CD14-positive monocyte (primary cell): ENCODE data around the gene SGTB. TPM values are rescaled to one million over a fixed set of nuclear protein-coding genes. Genes with fewer than 3 reads are reported as not detected.

Source experiments
- DNase-seq, 3 donors: peaks; one replicate each; pipeline ENCODE4 v3.0.0-alpha.2; 2011 to 2022
- H2AFZ ChIP-seq: 2 replicates; pipeline ENCODE4 v1.6.0; 2012; ENCODE audit warnings: mild to moderate bottlenecking, low read depth, low read length, inconsistent platforms; ENCODE audit not compliant: insufficient read depth, poor library complexity, severe bottlenecking
- H3K27ac ChIP-seq, 2 donors: 1 replicate in 1 of 2; 2 replicates in 1 of 2; pipeline ENCODE4 v1.5.1; 2012 to 2013; ENCODE audit warnings: low read length in 2 of 2, control low read depth in 1 of 2, inconsistent platforms in 1 of 2, low read depth in 1 of 2, mild to moderate bottlenecking in 1 of 2
- H3K27me3 ChIP-seq, 2 donors: one replicate each; pipeline versions ENCODE4 v1.6.0 to v1.6.1; 2011 to 2013; ENCODE audit warnings: low read length in 2 of 2; ENCODE audit not compliant: control insufficient read depth in 2 of 2, insufficient read depth in 2 of 2
- H3K36me3 ChIP-seq, 2 donors: replicated peaks in 1 of 2; 1 replicate in 1 of 2; 2 replicates in 1 of 2; pipeline versions ENCODE4 v1.5.1 to v1.6.1; 2012 to 2013; ENCODE audit warnings: low read length in 2 of 2, control low read depth in 1 of 2, inconsistent platforms in 1 of 2, mild to moderate bottlenecking in 1 of 2; ENCODE audit not compliant: insufficient read depth in 2 of 2, control insufficient read depth in 1 of 2
- H3K4me1 ChIP-seq, 2 donors: 1 replicate in 1 of 2; 2 replicates in 1 of 2; pipeline versions ENCODE4 v1.5.1 to v1.6.1; 2012 to 2013; ENCODE audit warnings: low read length in 2 of 2, control low read depth in 1 of 2, inconsistent platforms in 1 of 2, mild to moderate bottlenecking in 1 of 2, moderate library complexity in 1 of 2; ENCODE audit not compliant: insufficient read depth in 2 of 2, control insufficient read depth in 1 of 2
- H3K4me2 ChIP-seq: replicated peaks from 2 replicates; pipeline ENCODE3; 2012; ENCODE audit warnings: low read length, moderate library complexity, mild to moderate bottlenecking; ENCODE audit not compliant: poor library complexity, severe bottlenecking; ENCODE audit errors: extremely low read depth
- H3K4me3 ChIP-seq, 3 experiments: fragments of 200-600 bp in 1 of 3; sonication (generic) in 1 of 3; replicated peaks in 1 of 3; 1 replicate in 2 of 3; 2 replicates in 1 of 3; pipeline ENCODE4 v1.5.1; 2011 to 2013; ENCODE audit warnings: low read length in 3 of 3, mild to moderate bottlenecking in 3 of 3, control low read depth in 2 of 3, low read depth in 2 of 3, inconsistent platforms in 1 of 3, moderate library complexity in 1 of 3
- H3K79me2 ChIP-seq: 2 replicates; pipeline ENCODE4 v1.6.0; 2012; ENCODE audit warnings: mild to moderate bottlenecking, control low read depth, inconsistent platforms, low read length, moderate library complexity; ENCODE audit not compliant: insufficient read depth
- H3K9ac ChIP-seq: 2 replicates; pipeline ENCODE4 v1.6.0; 2017; ENCODE audit warnings: low read length, mild to moderate bottlenecking; ENCODE audit not compliant: insufficient read depth, poor library complexity, severe bottlenecking
- H3K9me3 ChIP-seq, 2 donors: replicated peaks in 1 of 2; 1 replicate in 1 of 2; 2 replicates in 1 of 2; pipeline versions ENCODE4 v1.5.1 to v1.6.1; 2012 to 2013; ENCODE audit warnings: low read length in 2 of 2, control low read depth in 1 of 2; ENCODE audit not compliant: control insufficient read depth in 1 of 2, insufficient read depth in 1 of 2
- H4K20me1 ChIP-seq: 2 replicates; pipeline ENCODE4 v1.6.0; 2012; ENCODE audit warnings: mild to moderate bottlenecking, low read length, control low read depth, moderate library complexity; ENCODE audit not compliant: insufficient read depth
- H3K27ac Mint-ChIP-seq, 7 donors: one replicate each; pipeline ENCODE4 v1.8.0; 2020; ENCODE audit warnings: mild to moderate bottlenecking in 7 of 7, mixed read lengths in 7 of 7, moderate library complexity in 6 of 7, inconsistent platforms in 2 of 7
- H3K27me3 Mint-ChIP-seq, 3 donors: one replicate each; pipeline ENCODE4 v1.8.0; 2021 to 2022; ENCODE audit warnings: low read depth in 3 of 3, mild to moderate bottlenecking in 3 of 3, mixed read lengths in 3 of 3, moderate library complexity in 3 of 3, inconsistent platforms in 1 of 3
- H3K36me3 Mint-ChIP-seq, 2 donors: one replicate each; pipeline ENCODE4 v1.8.0; 2020; ENCODE audit warnings: mixed read lengths in 2 of 2, inconsistent platforms in 1 of 2, mild to moderate bottlenecking in 1 of 2
- H3K4me1 Mint-ChIP-seq: one replicate; pipeline ENCODE4 v1.8.0; 2020; ENCODE audit warnings: mild to moderate bottlenecking, mixed read lengths
- H3K4me3 Mint-ChIP-seq, 2 donors: one replicate each; pipeline ENCODE4 v1.8.0; 2020; ENCODE audit warnings: mild to moderate bottlenecking in 2 of 2, mixed read lengths in 2 of 2, moderate library complexity in 1 of 2
- H3K9me3 Mint-ChIP-seq, 7 donors: one replicate each; pipeline ENCODE4 v1.8.0; 2020 to 2022; ENCODE audit warnings: mixed read lengths in 7 of 7, mild to moderate bottlenecking in 6 of 7, moderate library complexity in 6 of 7, inconsistent platforms in 2 of 7
- WGBS: methylation state at CpG from one replicate; pipeline ENCODE4 v1.1.5; 2013; ENCODE audit warnings: missing lambda C conversion rate; ENCODE audit not compliant: insufficient coverage; 5-methylcytosine and 5-hydroxymethylcytosine counted together
- intact Hi-C, 2 donors: fragments of 100-400 bp; cut with micrococcal nuclease; formaldehyde crosslinking; loops; one replicate each; pipeline versions ENCODE4 v1.15.0 to v1.15.1; 2023
- polyA plus RNA-seq, 3 donors: library from polyadenylated mRNA; depleted of rRNA in 1 of 3; unstranded in 2 of 3; stranded (reverse) in 1 of 3; fragments of 300-500 nt in 2 of 3; fragments of >200 nt in 1 of 3; fragmentation: Illumina TruSeq in 2 of 3; gene quantifications; 1 replicate in 2 of 3; 2 replicates in 1 of 3; pipeline ENCODE4 v1.2.3, GENCODE V29; 2012 to 2021
- TF ChIP-seq, protein P1 (sequence below): fragments of 200-600 bp; IDR thresholded peaks from one replicate; pipeline ENCODE4 v1.8.0; 2022; ENCODE audit warnings: antibody characterized with exemption, mild to moderate bottlenecking

SGTB gene
- polyA plus RNA-seq, 3 donors = 7.4 to 16.5 (median 7.6) TPM

DNA sequence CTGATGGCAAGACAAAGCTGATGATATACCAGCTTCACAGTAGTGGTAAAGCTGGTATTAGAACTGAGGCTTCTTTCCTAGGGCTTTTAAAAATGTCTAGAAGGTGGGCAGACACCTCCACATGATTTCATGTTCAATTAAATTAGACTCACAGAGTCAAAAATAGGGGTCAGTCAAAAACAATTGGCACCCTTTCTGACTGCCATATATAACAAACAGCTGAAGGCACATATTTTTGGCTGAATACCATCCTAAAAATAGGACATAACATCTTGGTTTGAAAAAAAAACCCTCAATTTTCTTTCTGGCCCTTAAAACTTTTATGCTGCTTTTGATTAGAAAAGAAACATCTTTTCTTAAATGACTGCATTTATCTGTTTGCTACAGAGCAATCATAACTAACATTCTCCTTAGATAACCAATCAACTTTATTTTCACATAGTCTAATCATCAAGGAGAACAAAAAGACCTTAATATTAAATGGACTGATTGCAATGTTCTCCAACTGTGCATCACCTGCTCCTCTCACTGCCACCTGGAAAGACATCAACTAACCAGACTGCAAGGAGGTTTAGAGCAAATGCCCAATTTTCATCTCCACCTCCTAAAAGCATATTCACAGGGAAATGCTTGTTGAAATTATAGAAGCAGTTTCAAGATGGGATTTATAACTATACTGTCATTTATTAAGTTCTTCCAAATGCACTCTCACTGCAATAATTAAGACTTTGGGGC is 3.2 kb downstream of the SGTB start:
- Histone ChIP-seq H3K4me3 (no peak overlapping the region), H3K36me3 (peaks cover 23 to 54% of the 10 kb centered on the region in 2 donors), H3K4me1 (peaks cover 20 to 33% of the 10 kb centered on the region in 2 donors), H3K9me3 (no peaks in the 10 kb centered on the region), H3K4me2 (no peak overlapping the region), H3K79me2 (peaks cover 49% of the 10 kb centered on the region), H3K9ac (no peak overlapping the region), H2AFZ (no peak overlapping the region), H4K20me1 (peaks cover 47% of the 10 kb centered on the region), H3K27ac (no peak overlapping the region), H3K27me3 (no peaks in the 10 kb centered on the region)
- Mint-ChIP-seq H3K36me3 (peaks cover 9 to 19% of the 10 kb centered on the region in 2 donors), H3K27ac (peak overlapping the region in 1 of 7 donors; percentile 69), H3K9me3 (peaks cover 0 to 2% (median 0%) of the 10 kb centered on the region in 7 donors), H3K4me3 (no peak overlapping the region), H3K27me3 (no peaks in the 10 kb centered on the region), H3K4me1 (peaks cover 26% of the 10 kb centered on the region)
- TF ChIP-seq, protein P1, sequence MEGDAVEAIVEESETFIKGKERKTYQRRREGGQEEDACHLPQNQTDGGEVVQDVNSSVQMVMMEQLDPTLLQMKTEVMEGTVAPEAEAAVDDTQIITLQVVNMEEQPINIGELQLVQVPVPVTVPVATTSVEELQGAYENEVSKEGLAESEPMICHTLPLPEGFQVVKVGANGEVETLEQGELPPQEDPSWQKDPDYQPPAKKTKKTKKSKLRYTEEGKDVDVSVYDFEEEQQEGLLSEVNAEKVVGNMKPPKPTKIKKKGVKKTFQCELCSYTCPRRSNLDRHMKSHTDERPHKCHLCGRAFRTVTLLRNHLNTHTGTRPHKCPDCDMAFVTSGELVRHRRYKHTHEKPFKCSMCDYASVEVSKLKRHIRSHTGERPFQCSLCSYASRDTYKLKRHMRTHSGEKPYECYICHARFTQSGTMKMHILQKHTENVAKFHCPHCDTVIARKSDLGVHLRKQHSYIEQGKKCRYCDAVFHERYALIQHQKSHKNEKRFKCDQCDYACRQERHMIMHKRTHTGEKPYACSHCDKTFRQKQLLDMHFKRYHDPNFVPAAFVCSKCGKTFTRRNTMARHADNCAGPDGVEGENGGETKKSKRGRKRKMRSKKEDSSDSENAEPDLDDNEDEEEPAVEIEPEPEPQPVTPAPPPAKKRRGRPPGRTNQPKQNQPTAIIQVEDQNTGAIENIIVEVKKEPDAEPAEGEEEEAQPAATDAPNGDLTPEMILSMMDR = no peak
- DNase-seq = no peak
- intact Hi-C loops = no loop called here

- H3K9me3 ChIP-seq = no peaks in the 10 kb centered on the region
- no CpG with 5 or more reads among the region's 4 CpGs for WGBS
- peaks cover 53 to 91% of the 10 kb centered on the region in 2 donors for H3K36me3 ChIP-seq
- no peak overlapping the region for H3K9ac ChIP-seq
- H4K20me1 ChIP-seq = peaks cover 18% of the 10 kb centered on the region
- H3K4me1 ChIP-seq = no peaks in the 10 kb centered on the region
- H3K27me3 ChIP-seq = no peaks in the 10 kb centered on the region
- no peak overlapping the region for H3K4me3 ChIP-seq
- no peak overlapping the region for H2AFZ ChIP-seq
- peaks cover 0 to 2% (median 0%) of the 10 kb centered on the region in 3 donors for H3K27me3 Mint-ChIP-seq
- no peaks in the 10 kb centered on the region for H3K79me2 ChIP-seq
- H3K4me3 Mint-ChIP-seq = no peak overlapping the region
- intact Hi-C loops = no loop called here
- DNase-seq = no peak
- no peak overlapping the region for H3K4me2 ChIP-seq
- TF ChIP-seq, protein P1 = no peak
- H3K27ac Mint-ChIP-seq = no peak overlapping the region
- no peak overlapping the region for H3K27ac ChIP-seq
- peaks cover 46 to 80% of the 10 kb centered on the region in 2 donors for H3K36me3 Mint-ChIP-seq
- peaks cover 4% of the 10 kb centered on the region for H3K4me1 Mint-ChIP-seq
- no peaks in the 10 kb centered on the region for H3K9me3 Mint-ChIP-seq
Measured at GRCh38 chr5:65708145-65708544, 13.8 kb downstream of the SGTB start.
